ENCODE data around the gene ZC3H10.

DNA sequence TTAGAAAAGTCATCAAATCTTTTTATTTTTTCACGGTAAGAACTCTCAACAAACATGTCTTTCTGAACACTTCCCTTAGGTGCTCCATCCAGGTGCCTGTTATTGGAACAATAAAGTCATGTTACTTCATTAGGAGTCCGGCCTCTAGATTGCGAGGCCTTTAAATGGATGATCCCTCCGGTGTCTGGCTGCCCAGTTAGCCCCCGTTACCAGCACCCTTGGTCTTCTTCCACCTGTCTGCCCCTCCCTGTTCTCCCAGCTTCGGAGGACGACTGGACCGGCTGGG is 14.3 kb upstream of the ZC3H10 start:
- TF ChIP-seq CBX5 (IDR thresholded peaks at IDR 0.05; ENCODE audit: low read depth, low read length) (no peak), POLR2A (IDR thresholded peaks at IDR 0.05; ENCODE audit: control extremely low read depth in 1 of 2, low read depth in 2 of 2, low read length in 2 of 2) (no peak), POLR2AphosphoS5 (IDR thresholded peaks at IDR 0.05; ENCODE audit: low read depth, low read length) (no peak), PHF8 (conservative IDR thresholded peaks at IDR 0.05; ENCODE audit: low read depth, low read length) (no peak), RAD21 (IDR thresholded peaks at IDR 0.05 in 1 of 2, conservative IDR thresholded peaks at IDR 0.05 in 1 of 2; ENCODE audit: low read depth in 2 of 2, low read length in 2 of 2) (no peak)

All from H1 (cell line).